ENCODE measurements around the gene SPSB4.

GRCh38 chr3:141067206-141067974 lies 16.2 kb downstream of the SPSB4 start:
- TF ChIP-seq, protein P1, sequence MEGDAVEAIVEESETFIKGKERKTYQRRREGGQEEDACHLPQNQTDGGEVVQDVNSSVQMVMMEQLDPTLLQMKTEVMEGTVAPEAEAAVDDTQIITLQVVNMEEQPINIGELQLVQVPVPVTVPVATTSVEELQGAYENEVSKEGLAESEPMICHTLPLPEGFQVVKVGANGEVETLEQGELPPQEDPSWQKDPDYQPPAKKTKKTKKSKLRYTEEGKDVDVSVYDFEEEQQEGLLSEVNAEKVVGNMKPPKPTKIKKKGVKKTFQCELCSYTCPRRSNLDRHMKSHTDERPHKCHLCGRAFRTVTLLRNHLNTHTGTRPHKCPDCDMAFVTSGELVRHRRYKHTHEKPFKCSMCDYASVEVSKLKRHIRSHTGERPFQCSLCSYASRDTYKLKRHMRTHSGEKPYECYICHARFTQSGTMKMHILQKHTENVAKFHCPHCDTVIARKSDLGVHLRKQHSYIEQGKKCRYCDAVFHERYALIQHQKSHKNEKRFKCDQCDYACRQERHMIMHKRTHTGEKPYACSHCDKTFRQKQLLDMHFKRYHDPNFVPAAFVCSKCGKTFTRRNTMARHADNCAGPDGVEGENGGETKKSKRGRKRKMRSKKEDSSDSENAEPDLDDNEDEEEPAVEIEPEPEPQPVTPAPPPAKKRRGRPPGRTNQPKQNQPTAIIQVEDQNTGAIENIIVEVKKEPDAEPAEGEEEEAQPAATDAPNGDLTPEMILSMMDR (IDR thresholded peaks at IDR 0.05): no peak
- TF ChIP-seq POLR2A (IDR thresholded peaks at IDR 0.05): no peak

Data from body of pancreas (tissue), 4 donors.